ENCODE data around the gene HMGA1. TPM values are rescaled to one million over a fixed set of nuclear protein-coding genes. Genes with fewer than 3 reads are reported as not detected.
A peak's percentile ranks its signal among the peaks of the same experiment; 100 is the strongest.

Gene HMGA1
- polyA plus RNA-seq, 1 of the 3 experiments (the other 2 are of a cell fraction) = 433 TPM

DNA sequence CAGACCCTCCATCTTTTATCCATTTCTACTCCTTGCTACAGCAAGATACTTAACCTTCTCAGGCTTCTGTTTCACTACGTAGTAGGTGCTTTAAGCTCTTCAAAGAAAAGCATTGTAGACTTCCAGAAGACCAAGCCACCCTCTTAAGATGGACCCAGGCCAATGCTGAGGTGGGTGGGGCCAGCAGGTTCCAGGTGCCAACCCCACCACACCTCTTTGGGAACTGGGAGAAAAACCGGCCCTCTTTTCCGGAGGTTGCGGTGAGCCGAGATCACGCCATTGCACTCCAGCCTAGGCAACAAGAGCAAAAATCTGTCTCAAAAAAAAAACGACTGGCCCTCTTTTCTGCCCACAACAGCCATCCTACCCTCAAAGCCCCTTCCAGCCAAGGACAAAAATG is 10.6 kb upstream of the HMGA1 start:
- no peaks in the 10 kb centered on the region for H3K9me3 ChIP-seq
- no peaks in the 10 kb centered on the region for H3K9me2 ChIP-seq
- no peak overlapping the region for H3K27ac ChIP-seq (ENCODE audit: low read depth in 2 of 2, low read length in 1 of 2)
- H3K36me3 ChIP-seq (replicated peaks in 1 of 2; ENCODE audit: control insufficient read depth in 1 of 2, insufficient read depth in 2 of 2, low read length in 1 of 2) = no peaks in the 10 kb centered on the region
- H4K20me1 ChIP-seq (ENCODE audit: insufficient read depth) = no peaks in the 10 kb centered on the region
- peaks cover 7% of the 10 kb centered on the region for H3F3A ChIP-seq (replicated peaks; ENCODE audit: insufficient read depth)
- no peaks in the 10 kb centered on the region for H3K27me3 ChIP-seq (ENCODE audit: insufficient read depth)
- WGBS (ENCODE audit: low lambda C conversion rate) = 79% methylated on average over 7 of the region's 7 CpGs
- TF ChIP-seq, protein P1, sequence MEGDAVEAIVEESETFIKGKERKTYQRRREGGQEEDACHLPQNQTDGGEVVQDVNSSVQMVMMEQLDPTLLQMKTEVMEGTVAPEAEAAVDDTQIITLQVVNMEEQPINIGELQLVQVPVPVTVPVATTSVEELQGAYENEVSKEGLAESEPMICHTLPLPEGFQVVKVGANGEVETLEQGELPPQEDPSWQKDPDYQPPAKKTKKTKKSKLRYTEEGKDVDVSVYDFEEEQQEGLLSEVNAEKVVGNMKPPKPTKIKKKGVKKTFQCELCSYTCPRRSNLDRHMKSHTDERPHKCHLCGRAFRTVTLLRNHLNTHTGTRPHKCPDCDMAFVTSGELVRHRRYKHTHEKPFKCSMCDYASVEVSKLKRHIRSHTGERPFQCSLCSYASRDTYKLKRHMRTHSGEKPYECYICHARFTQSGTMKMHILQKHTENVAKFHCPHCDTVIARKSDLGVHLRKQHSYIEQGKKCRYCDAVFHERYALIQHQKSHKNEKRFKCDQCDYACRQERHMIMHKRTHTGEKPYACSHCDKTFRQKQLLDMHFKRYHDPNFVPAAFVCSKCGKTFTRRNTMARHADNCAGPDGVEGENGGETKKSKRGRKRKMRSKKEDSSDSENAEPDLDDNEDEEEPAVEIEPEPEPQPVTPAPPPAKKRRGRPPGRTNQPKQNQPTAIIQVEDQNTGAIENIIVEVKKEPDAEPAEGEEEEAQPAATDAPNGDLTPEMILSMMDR (IDR thresholded peaks at IDR 0.05) = no peak
- TF ChIP-seq SMC3 (IDR thresholded peaks at IDR 0.05; ENCODE audit: low read depth, low read length) = no peak
- no peak overlapping the region for H3K4me2 ChIP-seq
- no peak overlapping the region for H3K4me3 ChIP-seq (ENCODE audit: low read depth in 2 of 2, low read length in 1 of 2)
- peaks cover 10% of the 10 kb centered on the region in 2 experiments; a peak in 3 of 4 replicates for H3K4me1 ChIP-seq (ENCODE audit: control insufficient read depth in 1 of 2, insufficient read depth in 2 of 2, low read depth in 1 of 2, low read length in 1 of 2)
- POLR2A ChIA-PET = no interaction called here
- CTCF ChIA-PET = interaction anchor here (0.6 to 1.2 kb wide), 5 partner anchors 11 to 65 kb away, joined by 3 to 7 read pairs (median 3); partner anchors contain the start of gene HMGA1
- H3K9ac ChIP-seq = no peak overlapping the region
- DNase-seq = no peak
- no peak overlapping the region for H2AFZ ChIP-seq (ENCODE audit: low read depth)
- no peaks in the 10 kb centered on the region for H3K79me2 ChIP-seq (ENCODE audit: insufficient read depth)

DNA sequence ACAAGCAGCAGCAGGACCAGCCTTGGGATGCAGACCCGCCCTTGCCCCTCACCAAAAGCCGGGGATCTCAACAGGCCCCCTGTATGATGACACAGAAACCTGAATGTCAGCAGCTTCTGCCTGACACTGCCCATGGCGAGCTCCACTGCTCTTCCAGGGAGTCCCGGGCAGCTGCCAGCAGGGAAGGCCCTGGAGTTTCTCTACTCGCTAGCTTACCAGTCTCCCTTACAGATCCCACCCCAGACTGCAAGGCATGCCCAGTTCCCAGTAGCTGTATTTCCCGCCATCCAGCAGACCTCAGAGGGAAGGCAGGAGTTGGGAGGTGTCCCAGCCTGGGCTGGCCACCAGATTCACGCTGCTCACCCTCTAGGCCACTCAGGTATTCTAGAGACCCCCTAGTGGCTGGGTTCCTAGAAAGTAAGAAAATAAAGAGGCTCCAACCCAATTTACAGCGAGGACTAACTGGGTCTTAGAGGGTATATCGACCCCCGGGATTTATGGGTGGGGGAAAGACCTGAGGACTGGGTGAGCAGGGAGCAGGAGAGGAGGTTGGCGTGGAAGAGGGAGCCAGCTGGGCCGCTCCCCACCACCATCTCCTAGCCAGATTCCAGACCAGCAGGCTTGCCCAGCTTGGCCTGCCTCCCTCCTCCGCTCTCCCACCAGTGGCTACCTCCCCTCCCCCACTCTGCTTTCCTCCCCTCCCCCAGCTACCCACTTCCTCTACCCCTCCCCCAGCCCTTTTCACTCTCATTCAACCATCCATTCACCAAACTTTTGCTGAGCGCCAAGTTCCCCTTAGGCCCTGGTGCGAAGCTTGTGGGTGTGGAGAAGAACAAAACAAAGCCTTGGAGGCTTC is 9.7 kb upstream of the HMGA1 start:
- ChIA-PET POLR2A (interaction anchor here (0.6 to 1.6 kb wide), 2 partner anchors 10 to 39 kb away, joined by 3 to 6 read pairs; partner anchors contain the start of gene HMGA1), CTCF (interaction anchor here (0.7 to 1.2 kb wide), 4 partner anchors 10 to 31 kb away, joined by 3 to 7 read pairs (median 4); partner anchors contain the start of gene HMGA1)
- no peak overlapping the region for H3K27ac ChIP-seq (ENCODE audit: low read depth in 2 of 2, low read length in 1 of 2)
- peak; percentile 9 for DNase-seq
- H3K4me2 ChIP-seq = no peak overlapping the region
- peaks cover 10% of the 10 kb centered on the region in 2 experiments; a peak in 3 of 4 replicates for H3K4me1 ChIP-seq (ENCODE audit: control insufficient read depth in 1 of 2, insufficient read depth in 2 of 2, low read depth in 1 of 2, low read length in 1 of 2)
- H4K20me1 ChIP-seq (ENCODE audit: insufficient read depth) = no peaks in the 10 kb centered on the region
- no peak overlapping the region for H2AFZ ChIP-seq (ENCODE audit: low read depth)
- no peak overlapping the region for H3K4me3 ChIP-seq (ENCODE audit: low read depth in 2 of 2, low read length in 1 of 2)
- WGBS (ENCODE audit: low lambda C conversion rate) = 94% methylated on average over 12 of the region's 15 CpGs
- H3K9me2 ChIP-seq = no peaks in the 10 kb centered on the region
- H3K27me3 ChIP-seq (ENCODE audit: insufficient read depth) = no peaks in the 10 kb centered on the region
- H3K9ac ChIP-seq = no peak overlapping the region
- H3K79me2 ChIP-seq (ENCODE audit: insufficient read depth) = no peaks in the 10 kb centered on the region
- TF ChIP-seq SMC3 (IDR thresholded peaks at IDR 0.05; ENCODE audit: low read depth, low read length) (no peak), ELF1 (IDR thresholded peaks at IDR 0.05) (no peak), USF1 (IDR thresholded peaks at IDR 0.05; ENCODE audit: borderline replicate concordance, low read depth) (no peak), EP300 (IDR thresholded peaks at IDR 0.05; ENCODE audit: borderline replicate concordance in 1 of 2, low read depth in 1 of 2, low read length in 1 of 2) (no peak), REST (IDR thresholded peaks at IDR 0.05; ENCODE audit: low read depth, low read length) (no peak), FOSL2 (IDR thresholded peaks at IDR 0.05; ENCODE audit: borderline replicate concordance, low read depth) (no peak), USF2 (IDR thresholded peaks at IDR 0.05; ENCODE audit: borderline replicate concordance, low read depth, low read length) (no peak), RFX5 (IDR thresholded peaks at IDR 0.05; ENCODE audit: low read length) (no peak)
- TF ChIP-seq, protein P2, sequence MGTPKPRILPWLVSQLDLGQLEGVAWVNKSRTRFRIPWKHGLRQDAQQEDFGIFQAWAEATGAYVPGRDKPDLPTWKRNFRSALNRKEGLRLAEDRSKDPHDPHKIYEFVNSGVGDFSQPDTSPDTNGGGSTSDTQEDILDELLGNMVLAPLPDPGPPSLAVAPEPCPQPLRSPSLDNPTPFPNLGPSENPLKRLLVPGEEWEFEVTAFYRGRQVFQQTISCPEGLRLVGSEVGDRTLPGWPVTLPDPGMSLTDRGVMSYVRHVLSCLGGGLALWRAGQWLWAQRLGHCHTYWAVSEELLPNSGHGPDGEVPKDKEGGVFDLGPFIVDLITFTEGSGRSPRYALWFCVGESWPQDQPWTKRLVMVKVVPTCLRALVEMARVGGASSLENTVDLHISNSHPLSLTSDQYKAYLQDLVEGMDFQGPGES (IDR thresholded peaks at IDR 0.05; ENCODE audit: low read depth, low read length) = no peak
- H3F3A ChIP-seq (replicated peaks; ENCODE audit: insufficient read depth) = peaks cover 7% of the 10 kb centered on the region
- no peaks in the 10 kb centered on the region for H3K9me3 ChIP-seq
- H3K36me3 ChIP-seq (replicated peaks in 1 of 2; ENCODE audit: control insufficient read depth in 1 of 2, insufficient read depth in 2 of 2, low read length in 1 of 2) = no peaks in the 10 kb centered on the region
